MM.1S (cell line): Measurements from ENCODE around the gene SLC25A1.

ENCODE experiments used
- DNase-seq: peaks from one replicate; pipeline ENCODE4 v3.0.0-alpha.2; 2015
- H2AFZ ChIP-seq: fragments of 300-600 bp; sonication (generic); 2 replicates; pipeline ENCODE4 v1.6.0; 2016; ENCODE audit warnings: antibody characterized with exemption, low read length
- H3F3A ChIP-seq: fragments of 300-600 bp; sonication (generic); 2 replicates; pipeline ENCODE4 v1.6.1; 2016; ENCODE audit warnings: mild to moderate bottlenecking, antibody characterized with exemption, low read length, moderate library complexity, mixed read lengths; ENCODE audit not compliant: insufficient read depth
- H3K27ac ChIP-seq: fragments of 300-600 bp; sonication (generic); 2 replicates; pipeline ENCODE4 v1.5.1; 2016; ENCODE audit warnings: mild to moderate bottlenecking, low read length
- H3K27me3 ChIP-seq: fragments of 300-600 bp; sonication (generic); replicated peaks from 2 replicates; pipeline ENCODE4 v1.6.0; 2016; ENCODE audit warnings: low read length; ENCODE audit not compliant: insufficient read depth
- H3K36me3 ChIP-seq: fragments of 300-600 bp; sonication (generic); replicated peaks from 2 replicates; pipeline ENCODE4 v1.6.1; 2016; ENCODE audit warnings: mild to moderate bottlenecking, low read length, mixed read lengths; ENCODE audit not compliant: insufficient read depth
- H3K4me1 ChIP-seq: fragments of 300-600 bp; sonication (generic); 2 replicates; pipeline ENCODE4 v1.6.1; 2016; ENCODE audit warnings: low read length, mixed read lengths
- H3K4me2 ChIP-seq: fragments of 300-600 bp; sonication (generic); 2 replicates; pipeline ENCODE4 v1.6.0; 2016; ENCODE audit warnings: low read depth, low read length
- H3K4me3 ChIP-seq: fragments of 300-600 bp; sonication (generic); 2 replicates; pipeline ENCODE4 v1.5.1; 2016; ENCODE audit warnings: low read length, mixed read lengths
- H3K79me2 ChIP-seq: fragments of 300-600 bp; sonication (generic); 2 replicates; pipeline ENCODE4 v1.6.1; 2016; ENCODE audit warnings: mixed run types, low read length, mixed read lengths
- H3K9ac ChIP-seq: fragments of 300-600 bp; sonication (generic); 2 replicates; pipeline ENCODE4 v1.6.1; 2016; ENCODE audit warnings: low read length, mixed read lengths
- H3K9me2 ChIP-seq: fragments of 300-600 bp; sonication (generic); replicated peaks from 2 replicates; pipeline ENCODE4 v1.6.1; 2016; ENCODE audit warnings: mild to moderate bottlenecking, low read length, mixed read lengths; ENCODE audit not compliant: insufficient read depth
- H3K9me3 ChIP-seq: fragments of 300-600 bp; sonication (generic); replicated peaks from 2 replicates; pipeline ENCODE4 v1.6.1; 2016; ENCODE audit warnings: mild to moderate bottlenecking, low read length, mixed read lengths; ENCODE audit not compliant: insufficient read depth
- H4K20me1 ChIP-seq: fragments of 300-600 bp; sonication (generic); 2 replicates; pipeline ENCODE4 v1.6.1; 2016; ENCODE audit warnings: mild to moderate bottlenecking, low read length, moderate library complexity, mixed read lengths; ENCODE audit not compliant: insufficient read depth
- CTCF ChIP-seq: fragments of 300-600 bp; sonication (generic); IDR thresholded peaks from 2 replicates; pipeline ENCODE4 v1.5.1; 2016; ENCODE audit warnings: antibody characterized with exemption, low read length, mixed read lengths
- EZH2 ChIP-seq: fragments of 300-600 bp; sonication (generic); optimal IDR thresholded peaks from 2 replicates; pipeline ENCODE3; 2017; ENCODE audit warnings: low read depth, mild to moderate bottlenecking, antibody characterized with exemption, low read length, mixed read lengths
- EZH2phosphoT487 ChIP-seq: fragments of 300-600 bp; sonication (generic); IDR thresholded peaks from 2 replicates; pipeline ENCODE4 v1.6.1; 2018; ENCODE audit warnings: antibody characterized with exemption, low read length

SLC25A1 gene

DNA sequence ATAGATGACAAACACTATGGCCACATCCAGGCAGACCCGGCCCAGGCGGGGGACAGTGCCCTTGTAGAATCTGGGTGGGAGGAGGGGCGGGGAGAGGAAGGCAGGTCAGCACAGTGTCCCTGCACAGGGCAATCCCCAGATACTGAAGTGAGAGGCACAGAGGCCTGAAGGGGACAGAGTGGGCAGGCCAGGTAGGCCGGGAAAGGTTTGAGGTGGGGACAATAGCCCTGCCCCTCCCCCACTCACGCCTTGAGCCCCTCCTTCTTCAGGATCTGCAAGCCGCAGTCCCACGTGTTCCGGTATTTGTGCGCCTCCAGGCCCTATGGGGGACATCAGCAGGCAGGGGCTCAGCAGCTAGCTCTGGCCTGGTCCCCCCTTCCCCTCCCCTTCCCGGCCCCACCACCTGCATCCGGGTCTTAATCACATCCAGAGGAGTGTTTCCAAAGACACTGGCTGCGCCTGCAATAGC is 2.3 kb downstream of the SLC25A1 start:
- H3K4me1 ChIP-seq = peaks cover 11% of the 10 kb centered on the region; the same call in 1 of the 2 replicates
- no peak overlapping the region for H2AFZ ChIP-seq
- no peak for TF ChIP-seq EZH2phosphoT487
- H4K20me1 ChIP-seq = no peaks in the 10 kb centered on the region
- H3K79me2 ChIP-seq = peaks cover 43% of the 10 kb centered on the region
- no peak overlapping the region for H3K9ac ChIP-seq
- H3F3A ChIP-seq = peaks cover 13% of the 10 kb centered on the region; the same call in 1 of the 2 replicates
- no peak overlapping the region for H3K4me2 ChIP-seq
- no peaks in the 10 kb centered on the region for H3K9me2 ChIP-seq
- H3K36me3 ChIP-seq = no peaks in the 10 kb centered on the region
- H3K4me3 ChIP-seq = no peak overlapping the region
- DNase-seq = no peak
- no peaks in the 10 kb centered on the region for H3K27me3 ChIP-seq
- H3K9me3 ChIP-seq = no peaks in the 10 kb centered on the region
- no peak overlapping the region for H3K27ac ChIP-seq

- Histone ChIP-seq H3K9ac (no peak overlapping the region), H3K27ac (no peak overlapping the region), H4K20me1 (no peaks in the 10 kb centered on the region)
Measured at GRCh38 chr22:19175602-19176174, 2.8 kb downstream of the SLC25A1 start.

DNA sequence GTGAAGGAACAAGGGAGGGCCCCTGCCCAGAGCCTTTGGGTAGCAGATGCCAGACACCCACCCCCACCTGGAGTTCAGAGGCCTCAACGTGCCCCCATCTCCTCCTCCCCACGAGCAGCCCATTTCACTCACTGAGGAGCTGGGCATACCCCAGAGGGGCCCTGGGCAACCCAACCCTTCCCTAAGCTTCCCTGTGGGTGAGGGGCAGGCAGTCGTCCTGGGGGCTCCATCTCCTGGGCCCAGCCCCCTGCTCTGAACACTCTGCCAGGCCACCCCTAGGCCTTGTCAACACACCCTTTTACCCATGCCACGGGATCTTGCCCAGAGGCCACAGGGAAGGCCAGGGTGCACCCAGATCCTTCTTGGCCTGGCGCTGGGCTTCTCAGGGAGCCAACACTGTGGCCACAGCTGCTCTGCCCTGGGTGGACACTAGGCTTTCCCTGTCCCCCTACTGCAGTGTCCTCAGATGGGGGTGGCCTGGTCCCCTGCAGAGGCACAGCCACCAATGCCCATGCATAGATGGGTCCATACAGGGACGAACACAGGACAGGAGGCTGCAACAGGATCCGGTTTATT is 3.4 kb downstream of the SLC25A1 start:
- Histone ChIP-seq H3K9me3 (no peaks in the 10 kb centered on the region), H3K4me1 (peaks cover 11% of the 10 kb centered on the region; the same call in 1 of the 2 replicates), H3K27ac (no peak overlapping the region), H4K20me1 (no peaks in the 10 kb centered on the region), H2AFZ (no peak overlapping the region), H3K36me3 (no peaks in the 10 kb centered on the region), H3K4me2 (no peak overlapping the region), H3K4me3 (no peak overlapping the region), H3K9me2 (no peaks in the 10 kb centered on the region), H3K27me3 (peaks cover 5% of the 10 kb centered on the region), H3F3A (peaks cover 13% of the 10 kb centered on the region; the same call in 1 of the 2 replicates), H3K9ac (no peak overlapping the region), H3K79me2 (peaks cover 46% of the 10 kb centered on the region)
- DNase-seq = no peak
- TF ChIP-seq CTCF (no peak), EZH2phosphoT487 (no peak), EZH2 (no peak)

More at GRCh38 chr22:19175602-19176174, 2.8 kb downstream of the SLC25A1 start:
- peaks cover 11% of the 10 kb centered on the region; the same call in 1 of the 2 replicates for H3K4me1 ChIP-seq
- no peaks in the 10 kb centered on the region for H3K9me3 ChIP-seq
- peaks cover 46% of the 10 kb centered on the region for H3K79me2 ChIP-seq
- H3F3A ChIP-seq = peaks cover 13% of the 10 kb centered on the region; the same call in 1 of the 2 replicates
- DNase-seq = no peak
- H3K36me3 ChIP-seq = no peaks in the 10 kb centered on the region
- TF ChIP-seq EZH2phosphoT487 (no peak), EZH2 (no peak), CTCF (no peak)
- H3K4me2 ChIP-seq = no peak overlapping the region
- H3K27me3 ChIP-seq = no peaks in the 10 kb centered on the region
- H2AFZ ChIP-seq = no peak overlapping the region
- H3K9me2 ChIP-seq = no peaks in the 10 kb centered on the region
- no peak overlapping the region for H3K4me3 ChIP-seq
